Activated T-cell treated with anti-CD3 and anti-CD28 coated beads, Interleukin-2, amount 50 U/mL, for 48 hours (primary cell): ENCODE results near the gene ACYP2.
A peak's percentile ranks its signal among the peaks of the same experiment; 100 is the strongest.

Experiments
- DNase-seq, 2 experiments: peaks; one replicate each; pipeline ENCODE4 v3.0.0-alpha.2; 2020

Gene ACYP2

DNA sequence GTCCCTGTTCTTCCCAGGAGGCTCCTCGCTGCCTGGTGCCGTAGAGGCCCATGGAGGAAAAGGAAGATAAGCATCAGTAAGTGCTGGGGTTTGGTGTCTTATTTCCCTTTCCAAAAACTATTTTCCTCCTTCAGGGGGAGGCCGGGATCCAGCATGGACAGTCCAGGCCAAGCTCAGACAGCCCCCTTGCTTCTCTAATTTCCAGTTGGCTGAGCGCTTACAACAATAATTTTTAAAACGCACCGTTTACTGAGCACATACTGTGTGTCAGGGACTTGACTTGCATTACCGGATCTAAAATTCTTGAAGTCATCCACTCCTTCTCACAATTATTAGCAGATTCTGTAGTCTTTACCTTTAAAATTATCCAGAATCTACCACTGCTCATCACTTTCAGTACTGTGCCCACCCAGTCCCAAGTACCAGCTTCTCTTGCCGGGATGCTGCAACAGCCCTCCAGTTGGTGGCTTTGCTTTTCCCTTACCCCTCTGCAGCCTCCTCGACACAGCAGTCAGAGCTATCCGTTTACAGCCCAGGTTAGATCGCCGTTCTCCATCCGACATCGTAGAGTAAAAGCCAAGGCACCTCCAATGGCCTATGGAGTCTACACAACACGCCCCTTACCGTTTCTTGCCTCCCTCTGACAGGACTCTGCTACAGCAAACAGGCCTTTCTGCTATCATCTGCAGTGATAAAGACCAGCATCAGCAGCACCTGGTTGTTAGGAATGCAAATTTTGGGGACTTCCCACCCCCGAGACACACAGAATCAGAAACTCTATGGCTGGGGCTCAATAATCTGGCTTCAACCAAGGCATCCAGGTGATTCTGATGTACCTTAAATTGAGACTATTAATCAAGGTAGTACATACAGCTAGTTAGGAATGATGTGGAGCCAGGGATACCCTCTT lies 215.8 kb downstream of the ACYP2 start:
- peak in 1 of 2 experiments; percentile 19 for DNase-seq

DNA sequence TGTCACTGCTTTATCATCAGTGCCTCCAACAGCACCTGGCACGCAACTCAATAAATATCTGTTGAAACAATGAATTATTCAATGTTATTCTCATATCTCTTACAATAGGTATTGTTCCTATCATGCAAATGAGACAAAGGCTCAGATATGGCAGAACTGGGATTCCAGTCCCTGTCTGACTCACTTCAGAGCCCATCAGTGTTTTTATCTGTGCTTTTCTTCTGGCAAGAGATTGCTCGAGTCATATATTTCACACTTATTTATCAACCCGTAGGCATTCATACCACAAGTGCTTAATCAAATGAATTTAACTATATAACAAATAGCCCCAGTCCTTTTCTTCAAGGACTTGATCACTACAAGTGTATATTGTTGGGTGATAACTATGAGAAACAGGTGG lies 217.0 kb downstream of the ACYP2 start:
- DNase-seq: no peak

DNA sequence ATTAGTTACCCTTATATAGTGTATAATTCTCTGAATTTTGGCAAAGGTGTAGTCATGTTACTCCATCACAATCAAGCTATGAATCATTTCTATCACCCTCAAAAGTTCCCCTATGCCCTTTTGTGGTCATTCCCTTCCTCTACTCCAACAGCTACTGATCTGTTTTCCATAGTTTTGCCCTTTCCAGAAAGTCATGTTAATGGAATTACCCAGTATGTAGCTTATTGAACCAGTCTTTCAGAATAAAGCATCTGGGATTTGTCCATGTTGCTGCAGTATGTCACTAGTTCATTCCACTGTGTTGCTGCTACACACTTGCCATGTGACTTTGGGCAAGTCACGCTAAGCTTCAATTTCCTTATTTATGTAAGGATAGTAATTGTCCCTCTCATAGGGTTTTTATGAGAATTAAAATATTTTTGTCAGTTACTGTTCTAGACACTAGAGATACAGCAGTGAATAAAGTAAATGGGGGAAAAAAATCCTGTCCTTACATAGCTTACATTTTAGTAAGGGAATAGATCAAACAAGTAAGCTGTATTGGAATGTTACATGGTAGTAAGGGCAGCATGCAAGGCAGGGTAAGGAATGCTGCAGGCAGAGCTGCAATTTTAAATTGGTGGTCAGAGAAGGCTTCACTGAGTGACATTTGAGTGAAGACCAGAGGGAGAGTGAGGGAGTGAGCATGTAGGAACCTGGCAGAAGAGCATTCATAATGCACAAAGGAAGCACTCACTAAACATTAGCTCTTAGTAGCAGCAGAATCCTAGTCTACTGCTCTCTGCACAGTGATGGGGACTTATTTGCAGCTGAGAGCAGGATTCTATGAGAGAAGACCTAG lies 220.9 kb downstream of the ACYP2 start:
- no peak for DNase-seq

DNA sequence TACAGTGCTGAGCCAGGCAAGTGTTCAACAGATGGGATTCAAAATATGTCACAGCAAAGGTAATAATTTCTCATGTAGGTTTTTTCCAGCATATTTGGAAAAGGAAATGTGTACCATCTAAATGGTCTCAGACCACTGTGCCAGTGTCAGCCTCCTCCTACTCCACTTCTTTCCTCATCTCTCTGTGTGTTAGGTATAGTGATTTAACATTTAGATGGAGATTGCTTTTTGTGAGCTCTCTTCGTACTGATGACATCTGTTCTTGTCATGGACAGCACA lies 221.5 kb downstream of the ACYP2 start:
- no peak for DNase-seq

DNA sequence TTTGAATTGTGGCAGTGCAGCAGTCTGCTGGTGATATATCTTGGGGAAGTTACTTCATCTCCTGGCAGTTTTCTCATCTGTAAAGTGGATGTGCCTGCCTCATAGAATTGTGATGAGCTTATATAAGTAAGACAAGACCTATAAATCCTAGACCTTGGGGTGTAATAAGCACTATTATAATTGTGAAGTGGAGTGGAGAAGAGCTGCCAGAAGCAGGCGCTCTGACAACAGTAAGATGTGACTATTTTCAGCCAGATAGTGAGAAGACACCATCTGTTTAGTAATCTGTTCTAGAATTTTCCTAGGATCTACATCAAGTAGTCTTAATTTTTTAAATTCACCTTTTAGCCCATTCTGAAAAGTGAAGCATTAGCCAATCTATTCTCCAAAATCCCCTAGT lies 226.2 kb downstream of the ACYP2 start:
- no peak for DNase-seq

DNA sequence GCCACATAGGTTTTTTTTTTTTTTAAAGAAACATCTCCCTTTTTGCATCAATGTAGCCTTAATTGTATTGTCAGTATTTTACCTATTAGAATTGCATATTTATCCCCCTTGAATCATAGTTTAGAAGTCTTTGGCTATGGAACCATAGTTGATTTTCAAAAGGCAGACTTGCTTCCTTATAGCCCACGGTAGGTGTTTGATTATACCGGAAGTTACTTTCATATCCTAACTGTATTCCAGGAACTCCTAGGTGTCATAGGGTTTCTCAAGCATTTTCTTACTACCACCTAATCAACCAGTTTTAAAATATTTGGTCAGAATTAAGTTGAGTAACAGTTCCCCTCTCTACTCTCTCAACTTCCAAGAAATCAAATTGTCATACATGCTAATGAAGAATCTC lies 227.2 kb downstream of the ACYP2 start:
- DNase-seq: no peak

DNA sequence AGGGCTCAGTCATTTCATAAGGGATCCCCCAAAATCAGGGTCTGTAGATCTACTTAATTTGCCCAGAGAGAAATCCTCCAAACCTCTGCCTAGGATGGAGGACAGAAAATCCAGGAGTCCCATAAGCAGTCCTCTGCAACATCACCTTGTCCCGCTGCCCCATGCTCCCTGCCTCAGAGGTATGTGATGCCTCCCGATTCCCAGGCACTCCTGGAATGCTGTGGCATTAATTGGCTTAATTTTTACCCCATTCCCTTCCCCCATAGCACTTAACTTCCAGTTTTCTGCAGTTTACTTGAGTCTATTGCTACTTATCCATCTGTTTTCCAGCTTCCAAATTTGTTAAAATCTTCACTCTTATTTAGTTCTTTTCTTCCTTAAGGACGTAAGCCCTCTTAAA lies 232.2 kb downstream of the ACYP2 start:
- DNase-seq: no peak

DNA sequence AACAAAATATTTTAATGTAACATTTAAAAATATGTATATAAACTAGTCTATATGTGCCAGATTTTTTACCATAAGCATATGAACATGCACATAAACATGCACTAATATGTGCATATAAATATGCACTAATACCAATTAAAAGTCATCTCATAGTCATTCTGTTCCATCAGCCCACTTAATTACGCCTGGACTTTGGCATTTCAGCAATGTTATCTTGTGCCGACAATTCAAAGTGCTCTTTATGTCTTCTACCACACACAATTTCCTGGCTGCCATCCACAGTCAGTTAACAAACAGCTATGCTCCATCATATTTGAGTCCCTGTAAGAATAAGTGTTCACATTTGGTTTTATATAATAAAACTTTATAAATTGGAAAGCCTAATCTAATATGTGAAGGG lies 233.2 kb downstream of the ACYP2 start:
- DNase-seq: no peak

DNA sequence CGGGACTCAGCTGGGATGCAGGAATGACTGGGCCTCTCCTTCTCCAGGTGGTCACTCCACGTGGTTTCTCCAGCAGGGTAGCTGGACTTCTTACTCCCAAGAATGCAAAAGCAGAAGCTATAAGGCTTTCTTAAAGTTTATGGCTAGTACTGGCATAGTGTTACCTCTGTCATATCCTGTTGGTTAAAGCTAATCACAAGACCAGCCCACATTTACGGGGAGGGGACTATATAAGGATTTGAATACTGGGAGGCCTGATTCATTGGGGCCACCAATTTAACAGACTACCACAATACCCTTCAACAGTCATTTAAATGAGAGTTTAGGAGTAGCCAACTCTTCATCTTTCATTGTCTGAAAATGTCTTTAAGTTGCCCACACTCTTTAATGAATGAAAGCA lies 235.0 kb downstream of the ACYP2 start:
- DNase-seq: no peak

DNA sequence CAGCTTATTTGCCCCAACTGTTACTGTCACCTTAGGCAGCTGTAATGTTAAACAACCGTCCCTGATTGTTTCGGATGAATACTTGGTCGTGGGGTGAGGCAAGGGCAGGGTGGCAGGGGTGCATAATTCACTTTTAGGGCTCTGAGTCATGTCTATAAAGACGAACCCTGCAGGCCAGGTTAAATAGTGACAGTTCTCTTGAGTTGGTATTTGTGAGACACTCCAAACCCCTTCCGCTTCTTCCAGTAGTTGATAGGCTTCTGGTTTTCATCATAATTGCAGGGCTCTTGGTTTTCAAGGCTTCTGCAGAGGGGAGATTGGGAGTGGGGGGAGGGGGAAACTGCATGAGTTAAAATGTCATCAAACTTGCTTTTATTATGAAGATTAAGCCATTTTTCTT lies 237.8 kb downstream of the ACYP2 start:
- DNase-seq: no peak
